ENCODE results near the gene ALAD. TPM values are rescaled to one million over a fixed set of nuclear protein-coding genes. Genes with fewer than 3 reads are reported as not detected.
"Not testable (repeated sequence)": the region's sequence is repeated elsewhere in the genome, so short reads cannot be mapped to it uniquely, and the experiment has no call there.

Gene ALAD
- total RNA-seq, 1 donor from 2014 or later = 22.9 TPM

- DNase-seq = no peak
These were observed 27.8 kb downstream of the ALAD start for GRCh38 chr9:113373256-113373655.

GRCh38 chr9:113372059-113372458 lies 29.0 kb downstream of the ALAD start:
- DNase-seq = no peak

GRCh38 chr9:113370806-113371325 lies 30.2 kb downstream of the ALAD start:
- no peak for DNase-seq

GRCh38 chr9:113369855-113370140 lies 31.3 kb downstream of the ALAD start:
- DNase-seq = no peak

GRCh38 chr9:113368982-113369854 lies 31.9 kb downstream of the ALAD start:
- no peak for DNase-seq

GRCh38 chr9:113368348-113368981 lies 32.6 kb downstream of the ALAD start:
- DNase-seq = no peak

GRCh38 chr9:113365652-113366051 lies 35.4 kb downstream of the ALAD start:
- DNase-seq = not testable (repeated sequence)

- DNase-seq = no peak
These were observed 36.1 kb downstream of the ALAD start for GRCh38 chr9:113364951-113365350.

- no peak for DNase-seq
These were observed 37.7 kb downstream of the ALAD start for GRCh38 chr9:113363336-113363735.

- DNase-seq = no peak
These were observed 39.6 kb downstream of the ALAD start for GRCh38 chr9:113361304-113362018.

GRCh38 chr9:113360242-113360842 lies 40.7 kb downstream of the ALAD start:
- no peak for DNase-seq

- no peak for DNase-seq
These were observed 41.7 kb downstream of the ALAD start for GRCh38 chr9:113359385-113359784.

- no peak for DNase-seq
These were observed 44.3 kb downstream of the ALAD start for GRCh38 chr9:113356686-113357292.

- no peak for DNase-seq
These were observed 46.0 kb downstream of the ALAD start for GRCh38 chr9:113355040-113355596.

- DNase-seq = no peak
These were observed 48.7 kb downstream of the ALAD start for GRCh38 chr9:113352411-113352810.

- DNase-seq = no peak
These were observed 49.1 kb downstream of the ALAD start for GRCh38 chr9:113352006-113352405.

GRCh38 chr9:113350937-113351336 lies 50.1 kb downstream of the ALAD start:
- no peak for DNase-seq

- no peak for DNase-seq
These were observed 50.9 kb downstream of the ALAD start for GRCh38 chr9:113350107-113350661.

- DNase-seq = no peak
These were observed 51.5 kb downstream of the ALAD start, which contains the start of gene BSPRY for GRCh38 chr9:113349445-113350094. Gene BSPRY, plus strand, starts transcription at chr9:113349541. Its CDS starts 39 bp downstream, at chr9:113349580.

- DNase-seq = no peak
These were observed 52.0 kb downstream of the ALAD start for GRCh38 chr9:113349066-113349444.

- DNase-seq = no peak
These were observed 52.6 kb downstream of the ALAD start for GRCh38 chr9:113348437-113348836.
